IMR-90 (cell line): Measurements from ENCODE around the gene OR51B4. TPM values are rescaled to one million over a fixed set of nuclear protein-coding genes. Genes with fewer than 3 reads are reported as not detected.

ENCODE experiments used
- ATAC-seq: fragments of 200-7000 bp; cut with Tn5 transposase; 2 replicates; pipeline ENCODE4 v1.9.1; 2020; ENCODE audit warnings: low read depth, mild to moderate bottlenecking, moderate library complexity
- BruUV-seq: library from RNA; stranded (reverse); fragments of 400-500 nt; replicated peaks from 2 replicates; lab custom pipeline; 2021; lab: Mats Ljungman, UMichigan
- CTCF ChIA-PET: fragments of 300-600 bp; formaldehyde crosslinking; extraction: SDS; loops from one replicate; lab custom pipeline; 2021; ENCODE audit warnings: antibody characterized with exemption; lab: Yijun Ruan, JAX
- POLR2A ChIA-PET: fragments of 300-600 bp; sonication (Branson Sonifier 250); formaldehyde crosslinking; loops from one replicate; lab custom pipeline; 2022; ENCODE audit warnings: antibody characterized with exemption; ENCODE audit not compliant: unreplicated experiment; lab: Charles Lee
- DNase-seq: peaks from one replicate; pipeline ENCODE4 v3.0.0; 2013
- H2AFZ ChIP-seq: replicated peaks from 2 replicates; pipeline ENCODE3; 2013; ENCODE audit warnings: low read length, mild to moderate bottlenecking; ENCODE audit not compliant: poor library complexity
- H2AK5ac ChIP-seq: 2 replicates; pipeline ENCODE4 v1.6.1; 2013; ENCODE audit warnings: low read depth, low read length, inconsistent platforms
- H2AK9ac ChIP-seq: replicated peaks from 2 replicates; pipeline ENCODE3; 2013; ENCODE audit warnings: mild to moderate bottlenecking, low read depth, low read length, moderate library complexity; ENCODE audit not compliant: poor library complexity
- H2BK120ac ChIP-seq: 2 replicates; pipeline ENCODE4 v1.6.1; 2013; ENCODE audit warnings: low read depth, low read length, inconsistent platforms
- H2BK15ac ChIP-seq: 3 replicates; pipeline ENCODE4 v1.6.1; 2013; ENCODE audit warnings: low read depth, low read length, inconsistent platforms
- H2BK20ac ChIP-seq: 2 replicates; pipeline ENCODE4 v1.6.1; 2013; ENCODE audit warnings: low read depth, mild to moderate bottlenecking, inconsistent platforms, low read length, moderate library complexity
- H2BK5ac ChIP-seq: 2 replicates; pipeline ENCODE4 v1.6.1; 2013; ENCODE audit warnings: mild to moderate bottlenecking, low read depth, low read length, inconsistent platforms; ENCODE audit not compliant: poor library complexity, severe bottlenecking
- H3K14ac ChIP-seq: replicated peaks from 2 replicates; pipeline ENCODE4 v1.6.1; 2013; ENCODE audit warnings: low read depth, low read length, inconsistent platforms
- H3K18ac ChIP-seq: 2 replicates; pipeline ENCODE4 v1.6.1; 2013; ENCODE audit warnings: low read depth, low read length, control low read depth
- H3K23ac ChIP-seq: 2 replicates; pipeline ENCODE4 v1.6.1; 2013; ENCODE audit warnings: low read depth, low read length, inconsistent platforms
- H3K27ac ChIP-seq: 2 replicates; pipeline ENCODE4 v1.5.1; 2013; ENCODE audit warnings: mild to moderate bottlenecking, control low read depth, low read length; ENCODE audit not compliant: insufficient read depth
- H3K27me3 ChIP-seq: 2 replicates; pipeline ENCODE4 v1.6.1; 2013; ENCODE audit warnings: low read length; ENCODE audit not compliant: control insufficient read depth, insufficient read depth
- H3K36me3 ChIP-seq: 2 replicates; pipeline ENCODE4 v1.6.1; 2013; ENCODE audit warnings: low read length, mixed read lengths; ENCODE audit not compliant: control insufficient read depth, insufficient read depth
- H3K4ac ChIP-seq: 2 replicates; pipeline ENCODE4 v1.6.1; 2013; ENCODE audit warnings: low read depth, low read length, inconsistent platforms
- H3K4me1 ChIP-seq: 2 replicates; pipeline ENCODE4 v1.6.1; 2013; ENCODE audit warnings: low read length, mixed read lengths; ENCODE audit not compliant: control insufficient read depth, insufficient read depth
- H3K4me2 ChIP-seq: 2 replicates; pipeline ENCODE4 v1.6.1; 2013; ENCODE audit warnings: low read depth, mild to moderate bottlenecking, control low read depth, low read length, moderate library complexity
- H3K4me3 ChIP-seq: 2 replicates; pipeline ENCODE4 v1.5.1; 2013; ENCODE audit warnings: low read depth, mild to moderate bottlenecking, control low read depth, low read length, moderate library complexity; ENCODE audit not compliant: insufficient read depth
- H3K56ac ChIP-seq: 2 replicates; pipeline ENCODE4 v1.6.1; 2013; ENCODE audit warnings: low read length, inconsistent platforms; ENCODE audit not compliant: insufficient read depth; ENCODE audit errors: extremely low read depth
- H3K79me1 ChIP-seq, 2 experiments: 2 replicates each; pipeline ENCODE4 v1.6.1; 2013; ENCODE audit warnings: low read length in 2 of 2, inconsistent platforms in 1 of 2, low read depth in 1 of 2
- H3K9ac ChIP-seq: 2 replicates; pipeline ENCODE4 v1.6.1; 2013; ENCODE audit warnings: low read depth, low read length, control low read depth
- H3K9me1 ChIP-seq: 2 replicates; pipeline ENCODE4 v1.6.1; 2013; ENCODE audit warnings: low read length, inconsistent platforms; ENCODE audit not compliant: insufficient read depth
- H3K9me3 ChIP-seq: 2 replicates; pipeline ENCODE4 v1.6.1; 2013; ENCODE audit warnings: low read length; ENCODE audit not compliant: control insufficient read depth, insufficient read depth
- H4K20me1 ChIP-seq: 2 replicates; pipeline ENCODE4 v1.6.1; 2013; ENCODE audit warnings: low read length, inconsistent platforms; ENCODE audit not compliant: insufficient read depth
- H4K5ac ChIP-seq: 2 replicates; pipeline ENCODE4 v1.6.1; 2013; ENCODE audit warnings: mild to moderate bottlenecking, low read depth, low read length, control low read depth
- H4K8ac ChIP-seq, 2 experiments: 2 replicates each; pipeline ENCODE4 v1.6.1; 2013; ENCODE audit warnings: low read depth in 2 of 2, low read length in 2 of 2, control low read depth in 1 of 2, inconsistent platforms in 1 of 2
- H4K91ac ChIP-seq: 2 replicates; pipeline ENCODE4 v1.6.1; 2013; ENCODE audit warnings: low read depth, low read length, inconsistent platforms; ENCODE audit not compliant: insufficient read depth
- BHLHE40 ChIP-seq: fragments of 150-350 bp; IDR thresholded peaks from 2 replicates; pipeline ENCODE4 v1.6.1; 2016; ENCODE audit warnings: mild to moderate bottlenecking, low read depth, low read length
- ELK1 ChIP-seq: fragments of 150-350 bp; IDR thresholded peaks from 2 replicates; pipeline ENCODE4 v1.6.1; 2016; ENCODE audit warnings: low read depth, mild to moderate bottlenecking, low read length, moderate library complexity, borderline replicate concordance
- FOS ChIP-seq: fragments of 150-350 bp; IDR thresholded peaks from 2 replicates; pipeline ENCODE4 v1.6.1; 2016; ENCODE audit warnings: low read depth, low read length
- MAFK ChIP-seq: IDR thresholded peaks from 2 replicates; pipeline ENCODE4 v1.6.1; 2012; ENCODE audit warnings: low read depth, low read length, improper control_type of control experiment
- MXI1 ChIP-seq: IDR thresholded peaks from 2 replicates; pipeline ENCODE4 v1.6.1; 2012; ENCODE audit warnings: low read depth, mild to moderate bottlenecking, low read length, moderate library complexity, borderline replicate concordance
- NFE2L2 ChIP-seq: fragments of 150-350 bp; IDR thresholded peaks from 2 replicates; pipeline ENCODE4 v1.6.1; 2016; ENCODE audit warnings: low read depth, mild to moderate bottlenecking, low read length
- POLR2A ChIP-seq: IDR thresholded peaks from 2 replicates; pipeline ENCODE4 v1.6.1; 2012; ENCODE audit warnings: mild to moderate bottlenecking, low read depth, low read length
- RCOR1 ChIP-seq: IDR thresholded peaks from 2 replicates; pipeline ENCODE4 v1.6.1; 2012; ENCODE audit warnings: mild to moderate bottlenecking, low read length, improper control_type of control experiment; ENCODE audit not compliant: insufficient replicate concordance
- RFX5 ChIP-seq: IDR thresholded peaks from 2 replicates; pipeline ENCODE4 v1.8.0; 2012; ENCODE audit warnings: low read depth, mild to moderate bottlenecking, low read length, moderate library complexity
- SMC3 ChIP-seq: fragments of 150-350 bp; IDR thresholded peaks from 2 replicates; pipeline ENCODE4 v1.6.1; 2016; ENCODE audit warnings: low read depth, mild to moderate bottlenecking, antibody characterized with exemption, low read length, moderate library complexity
- WGBS, 2 experiments: methylation state at CpG; one replicate each; pipeline versions ENCODE4 v1.1.5 to v1.1.7; 2013; ENCODE audit warnings: missing lambda C conversion rate in 2 of 2; ENCODE audit not compliant: insufficient read length in 1 of 2; ENCODE audit errors: extremely low coverage in 2 of 2; 5-methylcytosine and 5-hydroxymethylcytosine counted together
- dilution Hi-C: fragments of 300-500 bp; cut with HindIII; formaldehyde crosslinking; loops from one replicate; pipeline ENCODE4 v1.14.3; 2018; ENCODE audit warnings: low sequenced_read_pairs; ENCODE audit not compliant: unreplicated experiment
- in situ Hi-C: fragments of 300-500 bp; cut with MboI; formaldehyde crosslinking; loops from 3 replicates; pipeline ENCODE4 v1.14.3; 2019; ENCODE audit warnings: low sequenced_read_pairs, inconsistent platforms, mixed read lengths
- intact Hi-C: fragments of 100-400 bp; cut with micrococcal nuclease; formaldehyde crosslinking; loops from 2 replicates; pipeline ENCODE4 v1.10.0; 2022
- polyA plus RNA-seq, 3 experiments: library from polyadenylated mRNA; depleted of rRNA; stranded (reverse); fragments of >200 nt; gene quantifications; 2 replicates each; pipeline ENCODE4 v1.2.3, GENCODE V29; 2012; ENCODE audit warnings: low replicate concordance in 1 of 3
- total RNA-seq: library from RNA; depleted of rRNA; stranded (reverse); fragments of >200 nt; gene quantifications from 2 replicates; pipeline ENCODE4 v1.2.3, GENCODE V29; 2012

Gene OR51B4
- total and polyA plus RNA-seq, 2 of the 4 experiments (the other 2 are of a cell fraction), result not detected

GRCh38 chr11:5269715-5270147 lies 32.0 kb downstream of the OR51B4 start, which contains the start of gene HBE1:
Gene HBE1 (minus strand): TSS chr11:5269945. CDS start chr11:5269890, 55 bp downstream.
- H2BK5ac ChIP-seq, result no peak within 1 kb of the TSS
- no peak within 1 kb of the TSS for H2AFZ ChIP-seq
- H4K91ac ChIP-seq, result no peak within 1 kb of the TSS
- no peak within 1 kb of the TSS for H3K9ac ChIP-seq
- CTCF ChIA-PET, result no interaction called here
- H3K9me1 ChIP-seq, result peaks cover 3% of the 10 kb centered on the region
- no peak within 1 kb of the TSS for H2AK9ac ChIP-seq
- no peaks in the 10 kb centered on the region for H4K20me1 ChIP-seq
- H4K8ac ChIP-seq, result 0 out of 4 replicates have a peak within 1 kb of the TSS, but pooled peaks of 1 of the 2 experiments have one; percentile 2
- POLR2A ChIA-PET, result no interaction called here
- dilution Hi-C loops (no loop called here), in situ Hi-C loops (no loop called here), intact Hi-C loops (no loop called here)
- no peak for ATAC-seq
- no TSS peak for BruUV-seq
- no peak within 1 kb of the TSS for H3K27ac ChIP-seq
- H3K56ac ChIP-seq, result no peak within 1 kb of the TSS
- H3K4me3 ChIP-seq, result no peak within 1 kb of the TSS
- H3K79me1 ChIP-seq, result no peaks in the 10 kb centered on the region
- H4K5ac ChIP-seq, result peak within 1 kb of the TSS; percentile 28; the same call in 1 of the 2 replicates
- peak within 1 kb of the TSS; percentile 13 for H3K4ac ChIP-seq
- peak within 1 kb of the TSS; percentile 36; the same call in 1 of the 2 replicates for H2BK20ac ChIP-seq
- H3K36me3 ChIP-seq, result no peaks in the 10 kb centered on the region
- H3K9me3 ChIP-seq, result no peaks in the 10 kb centered on the region
- 0 out of 2 replicates have a peak within 1 kb of the TSS, but pooled peaks have one; percentile 18 for H2AK5ac ChIP-seq
- no peak for DNase-seq
- H3K18ac ChIP-seq, result no peak within 1 kb of the TSS
- H3K23ac ChIP-seq, result no peak within 1 kb of the TSS
- WGBS, 2 experiments, result 58% methylated on average over 3 of the region's 4 CpGs; no CpG with 5 or more reads in 1 of the 2 experiments
- peaks cover 3% of the 10 kb centered on the region; the same call in 1 of the 2 replicates for H3K4me1 ChIP-seq
- H2BK120ac ChIP-seq, result peak within 1 kb of the TSS; percentile 11; the same call in 1 of the 2 replicates
- H3K27me3 ChIP-seq, result no peaks in the 10 kb centered on the region
- no peak within 1 kb of the TSS for H3K14ac ChIP-seq
- H3K4me2 ChIP-seq, result no peak within 1 kb of the TSS
- TF ChIP-seq MAFK (no peak), RCOR1 (no peak), ELK1 (no peak), MXI1 (no peak), BHLHE40 (no peak), FOS (no peak), RFX5 (no peak), POLR2A (no peak), NFE2L2 (no peak), SMC3 (no peak)
- 0 out of 3 replicates have a peak within 1 kb of the TSS, but pooled peaks have one; percentile 48 for H2BK15ac ChIP-seq
